Heart right ventricle (tissue), 16 donors: ENCODE measurements around the gene NOP14. TPM values are rescaled to one million over a fixed set of nuclear protein-coding genes. Genes with fewer than 3 reads are reported as not detected.

Experiments used
- ATAC-seq, 8 donors: fragments of 200-7000 bp; cut with Tn5 transposase; one replicate each; pipeline ENCODE4 v1.9.1; 2020; ENCODE audit warnings: mild to moderate bottlenecking in 8 of 8, moderate library complexity in 8 of 8, moderate number of reproducible peaks in 1 of 8
- DNase-seq, 2 donors: peaks; one replicate each; pipeline ENCODE4 v3.0.0-alpha.2; 2020
- H3K27ac ChIP-seq, 10 donors: fragments of 200-600 bp; sonication (generic) in 2 of 10; one replicate each; pipeline versions ENCODE4 v1.5.0 to v1.8.0; 2020 to 2022; ENCODE audit warnings: mild to moderate bottlenecking in 3 of 10
- H3K27me3 ChIP-seq, 7 donors: fragments of 200-600 bp; one replicate each; pipeline ENCODE4 v1.8.0; 2021 to 2022; ENCODE audit warnings: mild to moderate bottlenecking in 2 of 7
- H3K36me3 ChIP-seq, 9 donors: fragments of 200-600 bp; sonication (generic) in 1 of 9; one replicate each; pipeline versions ENCODE4 v1.5.0 to v1.8.0; 2020 to 2022; ENCODE audit warnings: mild to moderate bottlenecking in 2 of 9
- H3K4me1 ChIP-seq, 9 donors: fragments of 200-600 bp; sonication (generic) in 1 of 9; one replicate each; pipeline versions ENCODE4 v1.5.0 to v1.8.0; 2020 to 2022; ENCODE audit warnings: mild to moderate bottlenecking in 4 of 9
- H3K4me3 ChIP-seq, 10 donors: fragments of 200-600 bp; sonication (generic) in 2 of 10; one replicate each; pipeline versions ENCODE4 v1.5.0 to v1.8.0; 2020 to 2022; ENCODE audit warnings: mild to moderate bottlenecking in 7 of 10, moderate library complexity in 2 of 10
- H3K9me3 ChIP-seq, 11 donors: fragments of 200-600 bp in 10 of 11; sonication (generic) in 2 of 11; one replicate each; pipeline versions ENCODE4 v1.5.0 to v1.8.0; 2013 to 2022; ENCODE audit warnings: mild to moderate bottlenecking in 2 of 11, control low read depth in 1 of 11, moderate library complexity in 1 of 11
- CTCF ChIP-seq, 9 donors: fragments of 200-600 bp; sonication (generic) in 2 of 9; IDR thresholded peaks; one replicate each; pipeline versions ENCODE4 v1.5.0 to v1.8.0; 2021 to 2022; ENCODE audit warnings: antibody characterized with exemption in 9 of 9, mild to moderate bottlenecking in 5 of 9, moderate library complexity in 1 of 9
- WGBS, 2 donors: extraction: QIAGEN DNeasy Blood & Tissue Kit; methylation state at CpG; one replicate each; pipeline ENCODE4 v1.1.7; 2013; ENCODE audit warnings: inconsistent platforms in 1 of 2; 5-methylcytosine and 5-hydroxymethylcytosine counted together
- intact Hi-C, 10 donors: fragments of 100-400 bp; cut with DNase I; formaldehyde crosslinking; loops; one replicate each; pipeline versions ENCODE4 v1.11.1 to v1.14.2; 2022
- polyA plus RNA-seq, 2 donors: library from polyadenylated mRNA; stranded (reverse); fragments of 200-250 nt; gene quantifications; one replicate each; pipeline ENCODE4 v1.2.3, GENCODE V29; 2013
- total RNA-seq, 10 donors: library from RNA; stranded (reverse); fragmentation: NEBNext Ultra II Directional in 3 of 10; extraction: Animal tissue kit (Norgen Biotek cat#: 25700) in 3 of 10; gene quantifications; one replicate each; pipeline versions ENCODE4 v1.2.1 to v1.2.4, GENCODE V29; 2021 to 2023
- donor health status: Arrhythmogenic right ventricular cardiomyopathy.
- donor health status: ischemic (EF 13 %, LVEDD 7.1; RV severe dilation, severe dysfunction).
- donor health status: healthy with polysubstance abuse.
- donor health status: DM: no; HTN: yes; CAD: no.
- donor health status: DM: no; HTN: no; CAD: no.
- donor health status: ischemic (EF 25% LVEDD 6.9; RV normal size, moderate dysfunction).
- donor health status: ischemic (EF 25% LVEDD 5.7; RV mildly dilated, moderate dysfunction).
- donor health status: healthy.
- donor health status: DM: yes; HTN: yes; CAD: no.
- donor health status: Ischemic cardiomyopathy.
- donor health status: ischemic (EF 35%, LVEDD 5.7; RV mildly dilated, moderate dysfunction).
- donor health status: nonischemic (EF 11% LVEDD 7.7; RV severe dilation, severe dysfunction).
- donor health status: DM: yes; HTN: yes; CAD: no.
- donor health status: PGD.
- donor health status: ischemic (EF 29% LVEDD 5.4; RV normal size, mild dysfunction).
- donor health status: nonischemic (EF 23%, LVEDD 6.1; RV moderate dilation, normal function).

Gene NOP14
- total and polyA plus RNA-seq, 12 donors, result 12.4 to 24.0 (median 17.3) TPM

GRCh38 chr4:2930135-2930757 lies 33.0 kb downstream of the NOP14 start:
- intact Hi-C loops, result loop anchor here in 7 of 10 donors (5.0 to 10.0 kb wide), 6 partner anchors 68 to 175 kb away; partner anchors contain the start of genes ADD1 (in 2 of the 7) and TNIP2 (in 1 of the 7)
- ATAC-seq, result no peak

GRCh38 chr4:2929469-2929868 lies 33.7 kb downstream of the NOP14 start:
- DNase-seq, result peak in 1 of 2 donors; percentile 7
- 89 to 90% methylated on average over 16 of the region's 16 CpGs for WGBS, 2 donors
- intact Hi-C loops, result no loop called here
- Histone ChIP-seq H3K27me3 (no peaks in the 10 kb centered on the region), H3K9me3 (no peaks in the 10 kb centered on the region), H3K4me1 (peaks cover 7 to 38% (median 35%) of the 10 kb centered on the region in 9 donors), H3K4me3 (no peak overlapping the region), H3K36me3 (peaks cover 0 to 74% (median 61%) of the 10 kb centered on the region in 9 donors), H3K27ac (no peak overlapping the region)
- ATAC-seq, result no peak
- TF ChIP-seq CTCF (IDR thresholded peaks at IDR 0.05), result no peak

More at GRCh38 chr4:2930135-2930757, 33.0 kb downstream of the NOP14 start:
- Histone ChIP-seq H3K27me3 (no peaks in the 10 kb centered on the region), H3K9me3 (no peaks in the 10 kb centered on the region), H3K4me1 (peaks cover 7 to 40% (median 38%) of the 10 kb centered on the region in 9 donors), H3K27ac (peak overlapping the region in 5 of 10 donors; percentile 40 to 95 (median 93)), H3K4me3 (no peak overlapping the region), H3K36me3 (peaks cover 0 to 66% (median 53%) of the 10 kb centered on the region in 9 donors)
- TF ChIP-seq CTCF (IDR thresholded peaks at IDR 0.05), result no peak
- 85 to 87% methylated on average over 12 of the region's 12 CpGs for WGBS, 2 donors
- DNase-seq, result peak in 1 of 2 donors; percentile 7

- intact Hi-C loops, result no loop called here
- Histone ChIP-seq H3K4me1 (peaks cover 7 to 35% (median 31%) of the 10 kb centered on the region in 9 donors), H3K36me3 (peaks cover 0 to 83% (median 64%) of the 10 kb centered on the region in 9 donors), H3K27ac (no peak overlapping the region), H3K4me3 (no peak overlapping the region), H3K9me3 (no peaks in the 10 kb centered on the region), H3K27me3 (no peaks in the 10 kb centered on the region)
- DNase-seq, result peak in 1 of 2 donors; percentile 6
- no peak for TF ChIP-seq CTCF (IDR thresholded peaks at IDR 0.05)
- no peak for ATAC-seq
- WGBS, 2 donors, result 84 to 87% methylated on average over 32 of the region's 32 CpGs
Observed at GRCh38 chr4:2928242-2929176, 34.7 kb downstream of the NOP14 start.

GRCh38 chr4:2927696-2928075 lies 35.5 kb downstream of the NOP14 start:
- no peaks in the 10 kb centered on the region for H3K27me3 ChIP-seq
- H3K36me3 ChIP-seq, result peaks cover 0 to 91% (median 69%) of the 10 kb centered on the region in 9 donors
- no peak overlapping the region for H3K27ac ChIP-seq
- 93% methylated on average over 12 of the region's 12 CpGs for WGBS, 2 donors
- intact Hi-C loops, result no loop called here
- H3K4me3 ChIP-seq, result no peak overlapping the region
- ATAC-seq, result no peak
- no peak for DNase-seq
- H3K4me1 ChIP-seq, result peaks cover 5 to 34% (median 23%) of the 10 kb centered on the region in 9 donors
- H3K9me3 ChIP-seq, result no peaks in the 10 kb centered on the region
- no peak for TF ChIP-seq CTCF (IDR thresholded peaks at IDR 0.05)
